ENCODE data around the gene ABCC1.

DNA sequence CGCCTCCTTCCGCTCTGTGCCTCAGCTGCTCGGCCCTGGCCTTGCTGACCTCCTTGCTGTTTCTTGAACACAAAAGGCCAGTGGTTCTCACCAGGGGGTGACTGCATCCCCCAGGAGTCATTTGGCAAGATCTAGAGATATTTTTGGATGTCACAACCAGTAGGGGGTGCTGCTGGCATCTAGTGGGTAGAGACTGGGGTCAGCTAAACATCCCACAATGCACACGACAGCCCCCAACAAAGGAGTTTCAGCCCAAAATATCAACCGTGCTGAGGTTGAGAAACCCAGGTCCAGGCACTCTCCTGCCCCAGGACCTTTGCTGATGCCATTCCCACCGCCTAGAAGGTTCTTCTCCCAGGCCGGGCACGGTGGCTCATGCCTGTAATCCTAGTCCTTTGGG, 234.1 kb downstream of the ABCC1 start:
- TF ChIP-seq, protein P1, sequence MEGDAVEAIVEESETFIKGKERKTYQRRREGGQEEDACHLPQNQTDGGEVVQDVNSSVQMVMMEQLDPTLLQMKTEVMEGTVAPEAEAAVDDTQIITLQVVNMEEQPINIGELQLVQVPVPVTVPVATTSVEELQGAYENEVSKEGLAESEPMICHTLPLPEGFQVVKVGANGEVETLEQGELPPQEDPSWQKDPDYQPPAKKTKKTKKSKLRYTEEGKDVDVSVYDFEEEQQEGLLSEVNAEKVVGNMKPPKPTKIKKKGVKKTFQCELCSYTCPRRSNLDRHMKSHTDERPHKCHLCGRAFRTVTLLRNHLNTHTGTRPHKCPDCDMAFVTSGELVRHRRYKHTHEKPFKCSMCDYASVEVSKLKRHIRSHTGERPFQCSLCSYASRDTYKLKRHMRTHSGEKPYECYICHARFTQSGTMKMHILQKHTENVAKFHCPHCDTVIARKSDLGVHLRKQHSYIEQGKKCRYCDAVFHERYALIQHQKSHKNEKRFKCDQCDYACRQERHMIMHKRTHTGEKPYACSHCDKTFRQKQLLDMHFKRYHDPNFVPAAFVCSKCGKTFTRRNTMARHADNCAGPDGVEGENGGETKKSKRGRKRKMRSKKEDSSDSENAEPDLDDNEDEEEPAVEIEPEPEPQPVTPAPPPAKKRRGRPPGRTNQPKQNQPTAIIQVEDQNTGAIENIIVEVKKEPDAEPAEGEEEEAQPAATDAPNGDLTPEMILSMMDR (IDR thresholded peaks at IDR 0.05): no peak
- no peak for TF ChIP-seq POLR2A (IDR thresholded peaks at IDR 0.05)
